H1 (cell line): ENCODE data around the gene CDK3.

Source experiments
- ASH2L ChIP-seq: fragments of 200-600, 300-600 bp; sonication (generic); IDR thresholded peaks from one replicate; pipeline ENCODE4 v1.7.1; 2017; ENCODE audit warnings: low read length
- E2F6 ChIP-seq: IDR thresholded peaks from 2 replicates; pipeline ENCODE4 v1.6.1; 2012; ENCODE audit warnings: inconsistent platforms
- EP300 ChIP-seq, 2 experiments: IDR thresholded peaks; 1 replicate in 1 of 2; 2 replicates in 1 of 2; pipeline ENCODE4 v1.6.1; 2011 to 2012; ENCODE audit warnings: low read depth in 2 of 2, low read length in 2 of 2, mild to moderate bottlenecking in 2 of 2, borderline replicate concordance in 1 of 2, inconsistent platforms in 1 of 2, moderate library complexity in 1 of 2
- EZH2 ChIP-seq: fragments of 200-600 bp; sonication (generic); IDR thresholded peaks from 2 replicates; pipeline ENCODE4 v1.7.1; 2012; ENCODE audit warnings: low read depth, mild to moderate bottlenecking, moderate library complexity, low read length, inconsistent platforms; ENCODE audit not compliant: severe bottlenecking
- POLR2A ChIP-seq, 2 experiments: IDR thresholded peaks; 1 replicate in 1 of 2; 2 replicates in 1 of 2; pipeline ENCODE4 v1.6.1; 2011; ENCODE audit warnings: low read depth in 2 of 2, low read length in 2 of 2, mild to moderate bottlenecking in 2 of 2; ENCODE audit errors: control extremely low read depth in 1 of 2
- POLR2AphosphoS5 ChIP-seq: IDR thresholded peaks from 2 replicates; pipeline ENCODE4 v1.6.1; 2011; ENCODE audit warnings: low read depth, low read length
- RFX5 ChIP-seq: IDR thresholded peaks from 2 replicates; pipeline ENCODE4 v1.6.1; 2011; ENCODE audit warnings: low read depth, low read length, improper control_type of control experiment, borderline replicate concordance
- YY1 ChIP-seq: IDR thresholded peaks from 2 replicates; pipeline ENCODE4 v1.6.1; 2011; ENCODE audit warnings: low read depth, mild to moderate bottlenecking, low read length
- TF ChIP-seq, protein P1 (sequence below), 3 experiments: IDR thresholded peaks; 1 replicate in 2 of 3; 2 replicates in 1 of 3; pipeline versions ENCODE4 v1.5.1 to v1.6.1; 2011; ENCODE audit warnings: low read length in 3 of 3, mild to moderate bottlenecking in 3 of 3, inconsistent platforms in 2 of 3, low read depth in 1 of 3, moderate library complexity in 1 of 3; ENCODE audit not compliant: insufficient read depth in 1 of 3; ENCODE audit errors: control extremely low read depth in 1 of 3

DNA sequence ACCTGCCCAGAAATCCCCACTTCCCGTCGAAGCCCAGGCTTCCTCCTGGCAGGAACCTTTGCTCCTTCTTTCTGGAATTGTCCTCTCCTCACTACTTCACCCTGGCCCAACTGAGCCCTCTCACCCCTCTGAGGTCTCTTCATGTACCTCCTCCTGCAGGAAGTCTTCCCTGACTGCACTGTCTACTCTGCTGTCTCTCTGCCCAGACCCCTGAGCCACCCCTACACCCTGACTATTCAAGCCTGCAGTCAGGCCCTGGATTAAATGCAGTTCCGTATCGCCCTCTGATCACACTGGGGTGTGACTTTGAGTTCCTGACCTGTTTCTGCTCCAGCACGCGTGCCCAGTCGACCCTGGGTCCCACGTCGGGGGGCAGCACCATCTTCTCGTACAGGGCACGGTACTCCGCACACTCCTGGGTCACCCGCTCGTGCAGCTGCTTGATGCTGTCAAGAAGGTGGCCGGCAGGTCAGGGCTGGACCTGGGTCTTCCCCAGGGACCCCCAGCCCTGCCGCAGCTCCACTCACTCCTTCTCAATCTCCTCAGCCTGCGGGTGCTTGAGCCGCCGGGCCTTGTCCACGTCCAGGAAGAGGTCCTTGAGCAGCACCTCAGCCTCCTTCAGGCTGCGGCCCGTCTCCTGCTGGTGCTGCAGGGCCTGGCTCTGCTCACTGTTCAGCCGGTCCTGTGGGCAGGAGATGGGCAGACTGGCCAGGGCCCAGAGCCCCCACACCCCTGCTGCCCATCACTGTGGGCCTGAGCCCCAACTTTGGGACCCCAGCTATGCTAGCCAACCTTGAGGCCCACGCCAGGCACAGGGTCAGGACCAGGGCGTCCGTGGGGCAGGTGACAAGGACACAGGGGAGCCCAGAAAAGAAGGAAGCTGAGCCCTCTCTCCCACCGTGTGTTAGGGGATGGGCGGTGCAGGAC, 22.6 kb downstream of the CDK3 start:
- no peak for TF ChIP-seq EP300 (IDR thresholded peaks at IDR 0.05; ENCODE audit: borderline replicate concordance in 1 of 2, low read depth in 2 of 2, low read length in 2 of 2)
- no peak for TF ChIP-seq POLR2A (IDR thresholded peaks at IDR 0.05; ENCODE audit: control extremely low read depth in 1 of 2, low read depth in 2 of 2, low read length in 2 of 2)
- no peak for TF ChIP-seq YY1
- TF ChIP-seq, protein P1, sequence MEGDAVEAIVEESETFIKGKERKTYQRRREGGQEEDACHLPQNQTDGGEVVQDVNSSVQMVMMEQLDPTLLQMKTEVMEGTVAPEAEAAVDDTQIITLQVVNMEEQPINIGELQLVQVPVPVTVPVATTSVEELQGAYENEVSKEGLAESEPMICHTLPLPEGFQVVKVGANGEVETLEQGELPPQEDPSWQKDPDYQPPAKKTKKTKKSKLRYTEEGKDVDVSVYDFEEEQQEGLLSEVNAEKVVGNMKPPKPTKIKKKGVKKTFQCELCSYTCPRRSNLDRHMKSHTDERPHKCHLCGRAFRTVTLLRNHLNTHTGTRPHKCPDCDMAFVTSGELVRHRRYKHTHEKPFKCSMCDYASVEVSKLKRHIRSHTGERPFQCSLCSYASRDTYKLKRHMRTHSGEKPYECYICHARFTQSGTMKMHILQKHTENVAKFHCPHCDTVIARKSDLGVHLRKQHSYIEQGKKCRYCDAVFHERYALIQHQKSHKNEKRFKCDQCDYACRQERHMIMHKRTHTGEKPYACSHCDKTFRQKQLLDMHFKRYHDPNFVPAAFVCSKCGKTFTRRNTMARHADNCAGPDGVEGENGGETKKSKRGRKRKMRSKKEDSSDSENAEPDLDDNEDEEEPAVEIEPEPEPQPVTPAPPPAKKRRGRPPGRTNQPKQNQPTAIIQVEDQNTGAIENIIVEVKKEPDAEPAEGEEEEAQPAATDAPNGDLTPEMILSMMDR (IDR thresholded peaks at IDR 0.05; ENCODE audit: control extremely low read depth in 1 of 3, insufficient read depth in 1 of 3, low read depth in 1 of 3, low read length in 3 of 3): no peak
- TF ChIP-seq E2F6: no peak
- TF ChIP-seq POLR2AphosphoS5: no peak
- TF ChIP-seq RFX5: no peak
- TF ChIP-seq ASH2L: no peak
- TF ChIP-seq EZH2: no peak
